ENCODE results near the gene ESRRG. TPM values are rescaled to one million over a fixed set of nuclear protein-coding genes. Genes with fewer than 3 reads are reported as not detected.

ESRRG gene
- total and polyA plus RNA-seq, 2 of the 8 experiments (the other 6 are each of a cell fraction or from before 2014, with no cell fraction given) = 0.59 to 1.4 TPM

DNA sequence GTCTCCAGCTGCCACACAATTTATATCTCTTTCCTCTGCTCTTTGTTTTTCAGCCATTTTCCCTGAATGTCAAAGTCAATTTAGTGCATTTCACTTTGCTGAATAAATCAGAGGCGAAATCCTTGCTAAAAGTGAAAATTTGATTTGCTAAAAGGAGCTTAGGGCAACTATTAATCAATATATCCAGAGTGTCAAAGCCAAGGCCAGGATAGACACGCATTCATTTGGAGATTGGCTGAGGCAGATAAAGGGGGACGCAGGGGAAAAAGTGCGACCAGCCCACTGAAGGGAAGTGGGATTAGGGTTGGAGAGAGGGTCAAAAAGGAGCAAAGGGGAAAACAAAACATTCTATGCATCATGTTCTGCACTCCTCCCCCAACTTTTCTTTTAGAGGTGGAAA is 167.6 kb downstream of the ESRRG start:
- Histone ChIP-seq H3K23ac (ENCODE audit: insufficient read length) (no peak overlapping the region), H2BK120ac (replicated peaks; ENCODE audit: low read depth, low read length) (no peak overlapping the region), H3K23me2 (ENCODE audit: low read depth, low read length) (no peaks in the 10 kb centered on the region), H4K91ac (replicated peaks; ENCODE audit: insufficient read length, low read length) (no peak overlapping the region), H3K79me2 (ENCODE audit: control insufficient read depth in 1 of 2, insufficient read depth in 2 of 2, low read length in 2 of 2) (no peaks in the 10 kb centered on the region), H3K36me3 (ENCODE audit: control insufficient read depth in 2 of 4, insufficient read depth in 4 of 4, low read length in 3 of 4) (no peaks in the 10 kb centered on the region), H4K8ac (ENCODE audit: extremely low read depth, insufficient read depth, low read length) (no peak overlapping the region), H3K4ac (replicated peaks; ENCODE audit: insufficient read length, low read depth, low read length) (no peak overlapping the region), H3K79me1 (ENCODE audit: low read depth, low read length) (no peaks in the 10 kb centered on the region), H4K5ac (ENCODE audit: insufficient read length, low read depth, low read length) (no peak overlapping the region), H3K4me1 (replicated peaks in 1 of 4; ENCODE audit: control insufficient read depth in 3 of 4, insufficient read depth in 4 of 4, low read length in 3 of 4) (peaks cover 0 to 2% (median under 1%) of the 10 kb centered on the region in 4 experiments; a peak in 2 of 7 replicates), H3K9ac (replicated peaks in 1 of 4; ENCODE audit: extremely low read depth in 1 of 4, low read depth in 3 of 4, low read length in 3 of 4) (no peak overlapping the region), H3K4me3 (ENCODE audit: extremely low read depth in 1 of 4, insufficient read depth in 2 of 4, low read depth in 3 of 4, low read length in 4 of 4) (no peak overlapping the region), H2BK15ac (ENCODE audit: low read length) (no peak overlapping the region), H3K27me3 (replicated peaks in 1 of 4; ENCODE audit: control insufficient read depth in 3 of 4, extremely low read depth in 1 of 4, insufficient read depth in 3 of 4, low read length in 3 of 4) (no peaks in the 10 kb centered on the region), H3K56ac (replicated peaks; ENCODE audit: insufficient read length, low read depth, low read length) (no peak overlapping the region), H3K27ac (ENCODE audit: low read depth, low read length) (no peak overlapping the region), H4K20me1 (replicated peaks in 1 of 2; ENCODE audit: control insufficient read depth in 1 of 2, insufficient read depth in 2 of 2, low read length in 2 of 2) (no peaks in the 10 kb centered on the region), H2BK5ac (ENCODE audit: low read depth, low read length) (no peak overlapping the region), H3K4me2 (ENCODE audit: insufficient read depth in 1 of 2, low read depth in 2 of 2, low read length in 2 of 2) (no peak overlapping the region), H3K14ac (ENCODE audit: insufficient read length) (no peak overlapping the region), H2BK20ac (ENCODE audit: low read length) (no peak overlapping the region), H3K9me3 (ENCODE audit: insufficient read depth in 2 of 2, low read depth in 1 of 2, low read length in 1 of 2) (no peaks in the 10 kb centered on the region), H2AFZ (ENCODE audit: low read length) (no peak overlapping the region), H2AK5ac (ENCODE audit: low read depth, low read length) (no peak overlapping the region), H2BK12ac (ENCODE audit: low read depth, low read length) (no peak overlapping the region), H3K18ac (ENCODE audit: extremely low read depth, low read length) (no peak overlapping the region)
- TF ChIP-seq RXRA (IDR thresholded peaks at IDR 0.05; ENCODE audit: insufficient read depth, low read depth, low read length) (no peak), SP4 (IDR thresholded peaks at IDR 0.05; ENCODE audit: low read length) (no peak), CTBP2 (IDR thresholded peaks at IDR 0.05; ENCODE audit: borderline replicate concordance, insufficient read depth, insufficient read length, low read length) (no peak), BCL11A (IDR thresholded peaks at IDR 0.05; ENCODE audit: low read depth in 2 of 2, low read length in 2 of 2) (no peak), KDM1A (IDR thresholded peaks at IDR 0.05; ENCODE audit: borderline replicate concordance, low read length) (no peak)
- TF ChIP-seq, protein P1, sequence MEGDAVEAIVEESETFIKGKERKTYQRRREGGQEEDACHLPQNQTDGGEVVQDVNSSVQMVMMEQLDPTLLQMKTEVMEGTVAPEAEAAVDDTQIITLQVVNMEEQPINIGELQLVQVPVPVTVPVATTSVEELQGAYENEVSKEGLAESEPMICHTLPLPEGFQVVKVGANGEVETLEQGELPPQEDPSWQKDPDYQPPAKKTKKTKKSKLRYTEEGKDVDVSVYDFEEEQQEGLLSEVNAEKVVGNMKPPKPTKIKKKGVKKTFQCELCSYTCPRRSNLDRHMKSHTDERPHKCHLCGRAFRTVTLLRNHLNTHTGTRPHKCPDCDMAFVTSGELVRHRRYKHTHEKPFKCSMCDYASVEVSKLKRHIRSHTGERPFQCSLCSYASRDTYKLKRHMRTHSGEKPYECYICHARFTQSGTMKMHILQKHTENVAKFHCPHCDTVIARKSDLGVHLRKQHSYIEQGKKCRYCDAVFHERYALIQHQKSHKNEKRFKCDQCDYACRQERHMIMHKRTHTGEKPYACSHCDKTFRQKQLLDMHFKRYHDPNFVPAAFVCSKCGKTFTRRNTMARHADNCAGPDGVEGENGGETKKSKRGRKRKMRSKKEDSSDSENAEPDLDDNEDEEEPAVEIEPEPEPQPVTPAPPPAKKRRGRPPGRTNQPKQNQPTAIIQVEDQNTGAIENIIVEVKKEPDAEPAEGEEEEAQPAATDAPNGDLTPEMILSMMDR (IDR thresholded peaks at IDR 0.05; ENCODE audit: control extremely low read depth in 1 of 3, insufficient read depth in 1 of 3, low read depth in 1 of 3, low read length in 3 of 3) = no peak
- TF ChIP-seq, protein P2, sequence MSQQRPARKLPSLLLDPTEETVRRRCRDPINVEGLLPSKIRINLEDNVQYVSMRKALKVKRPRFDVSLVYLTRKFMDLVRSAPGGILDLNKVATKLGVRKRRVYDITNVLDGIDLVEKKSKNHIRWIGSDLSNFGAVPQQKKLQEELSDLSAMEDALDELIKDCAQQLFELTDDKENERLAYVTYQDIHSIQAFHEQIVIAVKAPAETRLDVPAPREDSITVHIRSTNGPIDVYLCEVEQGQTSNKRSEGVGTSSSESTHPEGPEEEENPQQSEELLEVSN (IDR thresholded peaks at IDR 0.05) = no peak
- DNase-seq (ENCODE audit: low read depth in 1 of 2, low spot score in 2 of 2) (no peak), FAIRE-seq (no peak)
- 83% methylated on average over 4 of the region's 4 CpGs; no CpG with 5 or more reads in 1 of the 2 experiments for WGBS, 2 experiments (ENCODE audit: extremely low coverage in 1 of 2, insufficient coverage in 1 of 2, insufficient read length in 1 of 2, insufficient replicate concordance in 2 of 2, low coverage in 1 of 2, low lambda C conversion rate in 2 of 2, missing lambda C conversion rate in 1 of 2)
- CTCF ChIA-PET (ENCODE audit: partially characterized antibody) = interaction anchor here (1.2 to 2.8 kb wide), 3 partner anchors 11 to 245 kb away, joined by 3 to 14 read pairs (median 5); no protein-coding TSS in a partner anchor
- POLR2A ChIA-PET (ENCODE audit: partially characterized antibody) = no interaction called here

Data from H1 (cell line).